ENCODE measurements around the gene MARCHF7.
A peak's percentile ranks its signal among the peaks of the same experiment; 100 is the strongest.
"Not testable (repeated sequence)": the region's sequence is repeated elsewhere in the genome, so short reads cannot be mapped to it uniquely, and the experiment has no call there.

The MARCHF7 gene

DNA sequence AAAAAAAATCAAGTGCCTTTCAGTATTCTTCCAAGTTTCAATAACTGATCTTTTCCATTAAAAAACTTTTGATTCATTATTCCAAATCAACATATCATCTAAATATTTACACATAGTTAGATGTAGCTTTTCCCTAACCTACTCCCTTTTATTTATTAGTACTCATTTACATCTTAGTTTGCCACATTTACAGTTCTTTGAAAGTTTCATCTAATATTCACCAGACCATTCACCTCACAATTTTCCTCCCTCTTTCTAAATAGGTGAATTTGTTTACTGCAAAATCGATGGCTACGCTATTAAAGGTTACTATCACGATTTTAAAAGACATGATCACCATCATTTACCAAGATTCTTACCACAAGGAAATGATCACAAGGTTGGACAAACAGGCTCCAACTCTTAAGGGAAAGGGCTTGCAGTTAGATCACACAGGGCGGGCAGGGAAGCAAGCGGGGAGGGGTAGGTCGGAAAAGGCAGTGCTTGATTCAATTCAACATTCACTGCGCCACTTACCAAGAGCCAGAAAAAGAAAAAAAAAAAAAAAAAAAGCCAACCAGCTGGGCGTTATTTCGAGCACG, 654 bp upstream of the MARCHF7 start:
- Histone ChIP-seq H3K27me3 (ENCODE audit: low read depth) (no peaks in the 10 kb centered on the region), H3K9me3 (no peaks in the 10 kb centered on the region), H3K4me1 (peaks cover 16% of the 10 kb centered on the region), H3K36me3 (replicated peaks) (peaks cover 17% of the 10 kb centered on the region), H3K4me3 (peak overlapping the region; percentile 100)
- DNase-seq (ENCODE audit: low spot score in 2 of 2): no peak
- in situ Hi-C loops (cut with MboI; ENCODE audit: low sequenced_read_pairs): loop anchor here (5.0 kb wide), 1 partner anchor 104 kb away; no protein-coding TSS in a partner anchor

DNA sequence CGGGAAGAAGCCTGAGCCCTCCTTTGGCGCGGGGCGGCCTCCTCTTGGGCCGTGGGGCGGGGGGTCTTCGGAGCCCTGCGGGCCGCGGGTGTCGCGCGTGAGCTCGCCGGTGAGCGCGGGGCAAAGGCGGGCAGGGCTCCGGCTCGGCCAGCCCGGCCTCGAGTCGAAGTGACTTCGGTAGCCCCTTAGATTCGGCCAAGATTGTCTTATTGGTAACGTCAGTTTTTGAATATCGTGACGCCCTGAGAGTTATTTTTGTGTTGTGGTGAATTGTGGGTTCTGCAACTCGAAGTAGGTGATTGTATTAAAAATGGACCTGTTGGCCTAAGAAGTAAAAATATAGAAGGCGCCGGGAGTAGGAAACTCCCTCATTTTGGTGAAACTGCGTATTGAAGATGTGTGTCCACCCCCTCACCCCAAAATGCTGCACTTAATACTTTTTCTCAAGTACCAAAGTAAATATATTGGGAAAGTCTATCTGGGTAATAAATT, 669 bp downstream of the MARCHF7 start:
- Histone ChIP-seq H3K4me3 (peak overlapping the region; percentile 100), H3K27me3 (ENCODE audit: low read depth) (no peaks in the 10 kb centered on the region), H3K9me3 (no peaks in the 10 kb centered on the region), H3K36me3 (replicated peaks) (peaks cover 30% of the 10 kb centered on the region), H3K4me1 (peaks cover 19% of the 10 kb centered on the region)
- in situ Hi-C loops (cut with MboI; ENCODE audit: low sequenced_read_pairs): loop anchor here (5.0 kb wide), 1 partner anchor 106 kb away; no protein-coding TSS in a partner anchor
- no peak for DNase-seq (ENCODE audit: low spot score in 2 of 2)

DNA sequence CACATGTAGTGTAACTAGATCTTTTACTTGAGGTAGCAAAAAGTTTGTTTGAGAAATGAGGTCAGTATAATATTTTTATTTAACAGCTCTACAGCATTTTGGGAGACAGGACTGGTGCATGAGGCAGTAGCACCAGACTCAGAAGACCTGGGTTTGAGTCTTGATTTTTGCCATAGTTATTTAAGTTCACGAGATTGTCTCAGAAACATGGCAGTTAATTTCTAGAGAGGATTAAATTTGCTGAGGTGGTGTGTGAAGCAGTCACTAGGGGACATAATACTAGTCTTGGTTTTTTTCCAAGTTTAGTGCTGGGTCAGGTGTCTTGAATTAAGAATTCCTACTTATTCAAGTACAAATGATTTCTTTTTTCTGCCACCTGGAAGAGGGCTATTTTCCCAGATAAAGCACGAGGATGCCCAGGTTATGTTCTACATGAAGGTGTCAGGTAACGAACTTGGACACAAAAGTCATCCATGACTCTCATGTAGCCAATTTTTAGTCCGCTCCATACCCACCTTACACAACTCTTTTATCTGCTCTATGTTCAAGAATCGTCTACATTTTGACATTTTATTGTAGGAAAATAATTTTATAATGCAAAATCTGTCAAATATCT, 1.4 kb downstream of the MARCHF7 start:
- Histone ChIP-seq H3K36me3 (replicated peaks) (peaks cover 38% of the 10 kb centered on the region), H3K4me1 (peaks cover 21% of the 10 kb centered on the region), H3K9me3 (no peaks in the 10 kb centered on the region), H3K27me3 (ENCODE audit: low read depth) (no peaks in the 10 kb centered on the region), H3K4me3 (peak overlapping the region; percentile 100)
- DNase-seq (ENCODE audit: low spot score in 2 of 2): peak in 1 of 2 experiments; percentile 57
- in situ Hi-C loops (cut with MboI; ENCODE audit: low sequenced_read_pairs): loop anchor here (5.0 kb wide), 1 partner anchor 106 kb away; no protein-coding TSS in a partner anchor

DNA sequence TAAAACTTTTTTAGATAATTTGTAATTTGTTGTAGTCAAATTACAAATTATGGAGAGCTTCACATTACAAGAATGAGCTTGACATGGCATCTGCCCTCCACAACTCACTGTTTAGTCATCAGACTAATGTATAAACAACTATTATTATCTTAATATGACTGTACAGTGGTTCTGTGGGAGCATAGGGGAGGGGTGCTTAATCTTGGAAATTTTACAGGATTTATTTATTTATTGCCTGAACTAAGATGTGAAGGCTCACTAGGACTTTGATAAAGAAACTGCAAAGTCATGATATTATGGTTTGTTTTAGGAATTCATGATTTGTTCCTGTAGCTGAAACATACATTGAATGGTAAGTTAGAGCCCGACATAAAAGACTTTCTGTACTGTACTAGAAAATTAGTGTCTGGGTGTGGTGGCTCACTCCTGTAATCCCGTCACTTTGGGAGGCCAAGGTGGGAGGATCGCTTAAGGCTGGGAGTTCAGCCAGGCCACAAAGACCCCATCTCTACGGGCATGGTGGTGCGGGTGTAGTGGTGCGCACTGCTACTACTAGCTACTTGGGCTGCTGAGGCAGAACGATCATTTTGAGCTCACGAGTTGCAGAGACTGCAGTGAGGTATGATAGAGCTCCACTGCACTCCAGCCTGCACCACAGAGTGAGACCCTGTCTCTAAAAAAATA, 2.1 kb downstream of the MARCHF7 start:
- H3K4me3 ChIP-seq: peak overlapping the region; percentile 100
- H3K27me3 ChIP-seq (ENCODE audit: low read depth): no peaks in the 10 kb centered on the region
- H3K4me1 ChIP-seq: peaks cover 21% of the 10 kb centered on the region
- DNase-seq (ENCODE audit: low spot score in 2 of 2): no peak
- no peaks in the 10 kb centered on the region for H3K9me3 ChIP-seq
- in situ Hi-C loops (cut with MboI; ENCODE audit: low sequenced_read_pairs): loop anchor here (5.0 kb wide), 1 partner anchor 107 kb away; no protein-coding TSS in a partner anchor
- H3K36me3 ChIP-seq (replicated peaks): peaks cover 44% of the 10 kb centered on the region

DNA sequence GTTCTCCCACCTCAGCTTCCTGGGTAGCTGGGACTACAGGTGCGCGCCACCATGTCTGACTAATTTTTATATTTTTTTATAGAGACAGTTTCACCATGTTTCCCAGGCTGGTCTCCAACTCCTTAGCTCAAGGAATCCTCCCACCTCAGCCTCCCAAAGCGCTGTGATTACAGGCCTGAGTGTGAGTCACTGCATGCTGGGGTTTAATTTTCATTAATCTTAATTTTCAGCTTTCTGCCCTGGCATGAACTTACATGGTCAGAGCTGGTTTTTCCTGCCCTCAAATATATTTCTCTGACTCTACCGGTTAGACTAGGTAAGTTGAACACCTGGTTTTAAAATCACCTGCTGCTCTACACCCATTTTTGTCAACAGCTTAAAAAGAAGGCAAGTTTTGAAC, 3.1 kb downstream of the MARCHF7 start:
- H3K4me1 ChIP-seq: peaks cover 21% of the 10 kb centered on the region
- DNase-seq (ENCODE audit: low spot score in 2 of 2): no peak

DNA sequence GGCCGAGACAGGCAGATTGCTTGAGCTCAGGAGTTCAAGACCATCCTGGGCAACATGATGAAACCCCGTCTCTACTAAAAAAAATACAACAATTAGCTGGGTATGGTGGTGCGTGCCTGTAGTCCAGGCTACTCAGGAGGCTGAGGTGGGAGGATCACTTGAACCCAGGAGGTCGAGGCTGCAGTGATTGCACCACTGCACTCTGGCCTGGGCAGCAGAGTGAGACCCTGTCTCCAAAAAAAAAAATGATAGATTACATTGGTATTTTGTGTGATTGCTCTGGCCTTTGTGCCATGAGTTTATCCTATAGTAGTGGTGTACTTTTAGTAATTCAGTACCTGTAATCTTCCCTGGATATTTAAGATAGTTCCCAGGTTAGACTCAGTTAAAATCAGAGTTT, 4.1 kb downstream of the MARCHF7 start:
- in situ Hi-C loops (cut with MboI; ENCODE audit: low sequenced_read_pairs); DNase-seq (ENCODE audit: low spot score in 2 of 2); H3K4me3 ChIP-seq; H3K27me3 ChIP-seq (ENCODE audit: low read depth); H3K9me3 ChIP-seq: not testable (repeated sequence)
- Histone ChIP-seq H3K36me3 (replicated peaks) (peaks cover 61% of the 10 kb centered on the region), H3K4me1 (peaks cover 18% of the 10 kb centered on the region)

More for the DNA sequence above, 3.1 kb downstream of the MARCHF7 start:
- no peaks in the 10 kb centered on the region for H3K27me3 ChIP-seq (ENCODE audit: low read depth)
- in situ Hi-C loops (cut with MboI; ENCODE audit: low sequenced_read_pairs): no loop called here
- H3K9me3 ChIP-seq: no peaks in the 10 kb centered on the region
- H3K4me3 ChIP-seq: no peak overlapping the region
- H3K36me3 ChIP-seq (replicated peaks): peaks cover 55% of the 10 kb centered on the region

DNA sequence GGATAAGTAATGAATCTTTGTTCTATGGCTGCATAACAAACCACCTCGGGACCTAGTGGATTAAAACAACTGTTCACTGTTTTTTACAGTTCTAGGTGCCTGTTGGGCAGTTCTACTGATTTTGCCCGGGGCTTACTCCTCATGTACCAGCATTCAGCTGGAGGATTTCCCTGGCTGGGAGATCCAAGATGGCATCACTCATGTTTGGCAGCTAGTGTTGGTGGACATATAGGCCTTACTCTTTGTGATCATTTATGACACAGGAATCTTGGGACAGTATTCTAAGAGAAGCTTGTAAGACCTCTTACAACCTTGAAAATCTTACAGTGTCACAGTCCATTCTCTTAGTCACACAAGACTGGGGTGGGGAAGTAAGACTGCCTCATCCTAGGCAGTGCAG, 4.6 kb downstream of the MARCHF7 start:
- in situ Hi-C loops (cut with MboI; ENCODE audit: low sequenced_read_pairs): no loop called here
- Histone ChIP-seq H3K4me1 (peaks cover 15% of the 10 kb centered on the region), H3K27me3 (ENCODE audit: low read depth) (no peaks in the 10 kb centered on the region), H3K4me3 (no peak overlapping the region), H3K9me3 (no peaks in the 10 kb centered on the region), H3K36me3 (replicated peaks) (peaks cover 64% of the 10 kb centered on the region)
- DNase-seq (ENCODE audit: low spot score in 2 of 2): no peak

DNA sequence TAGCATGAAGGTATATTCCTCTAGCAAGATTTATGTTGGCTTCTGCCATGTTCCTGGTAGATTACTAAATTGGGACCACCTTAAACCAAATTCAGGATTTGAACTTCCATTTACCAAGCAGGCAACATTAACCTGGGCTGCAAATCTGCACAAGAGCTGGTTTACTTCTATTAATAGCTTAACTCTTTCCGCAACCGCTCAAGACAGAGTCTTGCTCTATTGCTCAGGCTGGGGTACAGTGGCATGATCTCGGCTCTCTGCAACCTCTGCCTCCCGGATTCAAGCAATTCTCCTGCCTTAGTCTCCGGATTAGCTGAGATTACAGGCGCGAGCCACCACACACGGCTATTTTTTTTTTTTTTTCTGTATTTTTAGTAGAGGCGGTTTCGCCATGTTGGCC, 8.4 kb downstream of the MARCHF7 start:
- peaks cover 73% of the 10 kb centered on the region for H3K36me3 ChIP-seq (replicated peaks)
- in situ Hi-C loops (cut with MboI; ENCODE audit: low sequenced_read_pairs): no loop called here

DNA sequence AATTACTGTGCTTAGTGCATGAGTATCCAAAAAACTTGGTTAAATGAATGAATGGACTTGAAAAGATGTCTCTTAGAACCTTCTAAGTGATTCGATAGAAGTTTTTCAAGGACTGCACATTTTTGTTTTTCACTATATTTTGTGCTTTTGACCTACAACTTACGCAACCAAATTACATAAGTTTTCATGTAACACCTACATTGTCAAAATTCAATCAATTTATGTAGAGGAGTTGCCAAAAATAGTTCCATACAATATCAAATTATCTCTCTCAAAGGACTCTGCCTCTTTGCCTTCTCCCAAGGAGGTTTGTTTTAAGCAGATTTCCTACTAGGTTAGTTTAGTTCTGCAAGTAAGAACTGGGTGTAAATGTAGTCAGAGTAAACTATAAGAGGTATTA, 10.3 kb downstream of the MARCHF7 start:
- H3K27me3 ChIP-seq (ENCODE audit: low read depth): no peaks in the 10 kb centered on the region
- peaks cover 2% of the 10 kb centered on the region; the same call in 1 of the 2 replicates for H3K4me1 ChIP-seq
- no peaks in the 10 kb centered on the region for H3K9me3 ChIP-seq
- DNase-seq (ENCODE audit: low spot score in 2 of 2): no peak
- no peak overlapping the region for H3K4me3 ChIP-seq
- peaks cover 57% of the 10 kb centered on the region for H3K36me3 ChIP-seq (replicated peaks)
- in situ Hi-C loops (cut with MboI; ENCODE audit: low sequenced_read_pairs): no loop called here

More for the DNA sequence above, 8.4 kb downstream of the MARCHF7 start:
- Histone ChIP-seq H3K9me3 (no peaks in the 10 kb centered on the region), H3K4me3 (no peak overlapping the region), H3K4me1 (peaks cover 7% of the 10 kb centered on the region), H3K27me3 (ENCODE audit: low read depth) (no peaks in the 10 kb centered on the region)
- no peak for DNase-seq (ENCODE audit: low spot score in 2 of 2)

DNA sequence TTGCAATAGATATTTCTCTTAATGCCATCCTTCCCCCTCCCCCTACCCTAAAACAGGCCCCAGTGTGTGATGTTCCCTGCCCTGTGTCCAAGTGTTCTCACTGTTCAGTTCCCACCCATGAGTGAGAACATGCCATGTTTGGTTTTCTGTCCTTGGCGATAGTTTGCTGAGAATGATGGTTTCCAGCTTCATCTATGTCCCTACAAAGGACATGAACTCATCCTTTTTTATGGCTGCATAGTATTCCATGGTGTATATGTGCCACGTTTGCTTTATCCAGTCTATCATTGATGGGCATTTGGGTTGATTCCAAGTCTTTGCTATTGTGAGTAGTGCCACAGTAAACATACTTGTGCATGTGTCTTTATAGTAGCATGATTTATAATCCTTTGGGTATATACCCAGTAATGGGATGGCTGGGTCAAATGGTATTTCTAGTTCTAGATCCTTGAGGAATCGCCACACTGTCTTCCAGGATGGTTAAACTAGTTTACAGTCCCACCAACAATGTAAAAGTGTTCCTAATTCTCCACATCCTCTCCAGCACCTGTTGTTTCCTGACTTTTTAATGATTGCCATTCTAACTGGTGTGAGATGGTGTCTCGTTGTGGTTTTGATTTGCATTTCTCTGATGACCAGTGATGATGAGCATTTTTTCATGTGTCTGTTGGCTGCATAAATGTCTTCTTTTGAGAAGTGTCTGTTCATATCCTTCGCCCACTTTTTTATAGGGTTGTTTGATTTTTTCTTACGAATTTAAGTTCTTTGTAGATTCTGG, 12.7 kb downstream of the MARCHF7 start:
- H3K4me3 ChIP-seq; H3K9me3 ChIP-seq; DNase-seq (ENCODE audit: low spot score in 2 of 2); H3K27me3 ChIP-seq (ENCODE audit: low read depth); in situ Hi-C loops (cut with MboI; ENCODE audit: low sequenced_read_pairs); H3K4me1 ChIP-seq: not testable (repeated sequence)
- H3K36me3 ChIP-seq (replicated peaks): peaks cover 53% of the 10 kb centered on the region

DNA sequence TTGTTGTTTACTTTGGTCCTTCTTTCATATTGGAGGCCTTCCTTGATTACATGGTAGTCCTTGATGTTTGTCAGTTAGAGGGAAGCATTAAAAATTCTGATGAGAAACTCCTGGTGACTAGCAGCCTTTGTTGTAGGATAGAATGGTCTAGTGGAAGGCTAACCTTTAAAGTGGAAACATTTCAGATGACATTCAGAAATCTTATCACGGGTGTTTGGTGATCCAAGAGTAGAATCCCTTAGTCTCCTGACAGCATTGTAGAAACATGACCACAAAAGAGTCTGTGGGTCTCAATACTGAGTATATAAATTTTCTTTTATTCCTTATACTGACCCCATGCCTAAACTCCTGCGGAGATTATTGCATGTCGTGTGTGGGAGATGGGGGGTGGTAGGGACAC, 13.4 kb downstream of the MARCHF7 start:
- no peaks in the 10 kb centered on the region for H3K9me3 ChIP-seq
- H3K4me1 ChIP-seq: no peaks in the 10 kb centered on the region
- DNase-seq (ENCODE audit: low spot score in 2 of 2): no peak
- H3K4me3 ChIP-seq: no peak overlapping the region
- peaks cover 50% of the 10 kb centered on the region for H3K36me3 ChIP-seq (replicated peaks)
- in situ Hi-C loops (cut with MboI; ENCODE audit: low sequenced_read_pairs): no loop called here
- no peaks in the 10 kb centered on the region for H3K27me3 ChIP-seq (ENCODE audit: low read depth)

DNA sequence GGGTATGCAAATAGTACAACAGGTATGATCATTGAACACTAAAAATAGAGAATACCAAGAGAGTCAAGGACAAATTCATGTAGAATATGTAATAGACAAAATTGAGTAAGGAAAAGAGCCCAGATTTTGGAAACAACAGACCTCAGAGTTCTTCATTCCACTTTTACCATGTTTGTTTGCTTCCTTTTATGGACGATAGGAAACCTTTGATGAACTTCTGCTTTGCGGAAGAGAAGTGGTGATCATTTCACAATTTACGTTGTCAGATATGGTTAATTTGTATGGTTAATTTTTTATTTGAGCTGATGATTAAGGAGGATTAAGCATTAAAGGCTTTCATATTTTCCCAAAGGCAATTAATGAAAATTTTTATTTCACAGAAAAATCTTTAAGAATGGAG, 16.3 kb downstream of the MARCHF7 start:
- no peaks in the 10 kb centered on the region for H3K27me3 ChIP-seq (ENCODE audit: low read depth)
- H3K4me1 ChIP-seq: no peaks in the 10 kb centered on the region
- no peaks in the 10 kb centered on the region for H3K9me3 ChIP-seq
- H3K4me3 ChIP-seq: no peak overlapping the region
- in situ Hi-C loops (cut with MboI; ENCODE audit: low sequenced_read_pairs): no loop called here
- DNase-seq (ENCODE audit: low spot score in 2 of 2): no peak
- peaks cover 62% of the 10 kb centered on the region for H3K36me3 ChIP-seq (replicated peaks)

DNA sequence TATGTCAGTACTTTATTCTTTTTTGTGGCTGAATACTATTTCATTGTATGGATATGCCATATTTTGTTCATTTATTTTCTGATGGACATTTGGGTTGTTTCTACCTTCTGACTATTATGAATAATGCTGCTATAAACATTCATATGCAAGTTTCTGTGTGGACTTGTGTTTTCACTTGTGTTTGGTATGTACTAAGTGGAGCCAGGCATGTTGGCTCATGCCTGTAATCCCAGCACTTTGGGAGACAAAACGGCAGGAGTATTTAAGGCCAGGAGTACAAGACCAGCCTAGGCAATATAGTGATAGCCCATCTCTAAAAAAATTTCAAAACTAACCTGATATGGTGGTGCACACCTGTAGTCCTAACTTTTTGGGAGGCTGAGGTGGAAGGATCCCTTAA, 23.3 kb downstream of the MARCHF7 start:
- no peak for DNase-seq (ENCODE audit: low spot score in 2 of 2)
- Histone ChIP-seq H3K4me3 (no peak overlapping the region), H3K4me1 (no peaks in the 10 kb centered on the region; the same call in 1 of the 2 replicates), H3K9me3 (no peaks in the 10 kb centered on the region), H3K36me3 (replicated peaks) (peaks cover 87% of the 10 kb centered on the region), H3K27me3 (ENCODE audit: low read depth) (no peaks in the 10 kb centered on the region)
- in situ Hi-C loops (cut with MboI; ENCODE audit: low sequenced_read_pairs): no loop called here
